GM12878 (cell line): ENCODE measurements around the gene KDF1. TPM values are rescaled to one million over a fixed set of nuclear protein-coding genes. Genes with fewer than 3 reads are reported as not detected.

Experiments used
- ATAC-seq: fragments of 200-7000 bp; cut with Tn5 transposase; 3 replicates; pipeline ENCODE4 v1.9.1; 2020; ENCODE audit warnings: mild to moderate bottlenecking, moderate library complexity
- BruUV-seq: library from RNA; stranded (reverse); fragments of 400-500 nt; replicated peaks from 2 replicates; lab custom pipeline; 2021; lab: Mats Ljungman, UMichigan
- CTCF ChIA-PET: fragments of 300-600 bp; sonication (Branson Sonifier 250); formaldehyde crosslinking; extraction: SDS; loops from one replicate; lab custom pipeline; 2021; ENCODE audit warnings: inconsistent platforms; lab: Yijun Ruan, JAX
- POLR2A ChIA-PET: fragments of 350-600 bp; formaldehyde crosslinking; extraction: SDS; loops from one replicate; lab custom pipeline; 2021; ENCODE audit warnings: inconsistent platforms; lab: Charles Lee
- RAD21 ChIA-PET: fragments of 300-600 bp; sonication (Branson Sonifier 250); formaldehyde crosslinking; loops from one replicate; lab custom pipeline; 2023; ENCODE audit warnings: antibody characterized with exemption; ENCODE audit not compliant: unreplicated experiment; lab: Charles Lee
- SMC1A ChIA-PET: fragments of 300-600 bp; sonication (Branson Sonifier 250); formaldehyde crosslinking; loops from one replicate; lab custom pipeline; 2023; ENCODE audit not compliant: unreplicated experiment, uncharacterized antibody; lab: Charles Lee
- DNase-seq: peaks from one replicate; pipeline ENCODE4 v3.0.0-alpha.2; 2011; ENCODE audit warnings: low read depth, low spot score
- FAIRE-seq: peaks from 3 replicates; lab custom pipeline; 2011; peaks lifted over from hg19 to GRCh38; lab: Jason Lieb, UNC
- H2AFZ ChIP-seq: 2 replicates; pipeline ENCODE4 v1.6.0; 2011; ENCODE audit warnings: low read depth, low read length, control low read depth; ENCODE audit not compliant: control insufficient read depth
- H3K27ac ChIP-seq: 2 replicates; pipeline ENCODE4 v1.5.1; 2011; ENCODE audit warnings: control low read depth; ENCODE audit not compliant: control insufficient read depth, insufficient read depth
- H3K27me3 ChIP-seq, 2 experiments: replicated peaks in 1 of 2; 2 replicates each; pipeline versions ENCODE4 v1.6.0 to v1.6.1; 2011; ENCODE audit warnings: low read length in 1 of 2; ENCODE audit not compliant: control insufficient read depth in 2 of 2, insufficient read depth in 2 of 2
- H3K36me3 ChIP-seq, 2 experiments: 2 replicates each; pipeline ENCODE4 v1.5.1; 2011; ENCODE audit warnings: low read length in 1 of 2; ENCODE audit not compliant: control insufficient read depth in 2 of 2, insufficient read depth in 2 of 2
- H3K4me1 ChIP-seq: 2 replicates; pipeline ENCODE4 v1.6.1; 2011; ENCODE audit warnings: mild to moderate bottlenecking, low read length, moderate library complexity, mixed read lengths; ENCODE audit not compliant: control insufficient read depth, insufficient read depth
- H3K4me2 ChIP-seq: 2 replicates; pipeline ENCODE4 v1.6.0; 2011; ENCODE audit warnings: control low read depth; ENCODE audit not compliant: control insufficient read depth, insufficient read depth
- H3K4me3 ChIP-seq: fragments of 200-600 bp; sonication (generic); 2 replicates; pipeline ENCODE4 v1.5.1; 2016
- H3K79me2 ChIP-seq: 2 replicates; pipeline ENCODE4 v1.6.0; 2011; ENCODE audit warnings: low read length; ENCODE audit not compliant: control insufficient read depth, insufficient read depth
- H3K9ac ChIP-seq: 2 replicates; pipeline ENCODE4 v1.8.0; 2011; ENCODE audit warnings: low read length, control low read depth, mixed read lengths; ENCODE audit not compliant: control insufficient read depth, insufficient read depth
- H3K9me3 ChIP-seq: replicated peaks from 3 replicates; pipeline ENCODE4 v1.5.1; 2011; ENCODE audit warnings: mild to moderate bottlenecking, low read length; ENCODE audit not compliant: control insufficient read depth, insufficient read depth
- H4K20me1 ChIP-seq: 2 replicates; pipeline ENCODE4 v1.6.0; 2011; ENCODE audit not compliant: control insufficient read depth, insufficient read depth
- BCLAF1 ChIP-seq: fragments of 450-650 bp; IDR thresholded peaks from 2 replicates; pipeline ENCODE4 v1.6.1; 2017; ENCODE audit warnings: antibody characterized with exemption, mild to moderate bottlenecking, moderate library complexity
- CBX3 ChIP-seq: fragments of 200-600 bp; sonication (generic); IDR thresholded peaks from 2 replicates; pipeline ENCODE4 v1.6.1; 2016; ENCODE audit warnings: low read depth, borderline replicate concordance
- CHD4 ChIP-seq: fragments of 200-600 bp; sonication (generic); IDR thresholded peaks from 2 replicates; pipeline ENCODE4 v1.6.1; 2016; ENCODE audit warnings: mild to moderate bottlenecking
- HDAC6 ChIP-seq: fragments of 200-600 bp; sonication (generic); IDR thresholded peaks from one replicate; pipeline ENCODE4 v1.8.0; 2017; ENCODE audit warnings: antibody characterized with exemption; ENCODE audit not compliant: unreplicated experiment
- JUND ChIP-seq: IDR thresholded peaks from 2 replicates; pipeline ENCODE4 v1.6.1; 2012; ENCODE audit warnings: low read depth, mild to moderate bottlenecking, low read length, improper control_type of control experiment, moderate library complexity
- SP1 ChIP-seq: IDR thresholded peaks from one replicate; pipeline ENCODE4 v1.6.1; 2011; ENCODE audit warnings: low read depth, low read length
- SRF ChIP-seq, 2 experiments: IDR thresholded peaks; 2 replicates each; pipeline ENCODE4 v1.6.1; 2011; ENCODE audit warnings: low read depth in 2 of 2, low read length in 2 of 2, mild to moderate bottlenecking in 1 of 2, moderate library complexity in 1 of 2
- SUZ12 ChIP-seq: fragments of 200-600 bp; sonication (generic); IDR thresholded peaks from one replicate; pipeline ENCODE4 v1.6.1; 2018; ENCODE audit warnings: antibody characterized with exemption, mild to moderate bottlenecking; ENCODE audit not compliant: unreplicated experiment
- TAF1 ChIP-seq: IDR thresholded peaks from 2 replicates; pipeline ENCODE4 v1.6.1; 2011; ENCODE audit warnings: mild to moderate bottlenecking, low read depth, low read length, borderline replicate concordance
- ZNF592 ChIP-seq: fragments of 450-650 bp; IDR thresholded peaks from 2 replicates; pipeline ENCODE4 v1.6.1; 2017; ENCODE audit warnings: mild to moderate bottlenecking, moderate library complexity
- WGBS: methylation state at CpG from one replicate; pipeline ENCODE4 v1.1.6; 2016; ENCODE audit warnings: low lambda C conversion rate; ENCODE audit not compliant: insufficient replicate concordance, insufficient coverage; ENCODE audit errors: missing lambda C conversion rate; 5-methylcytosine and 5-hydroxymethylcytosine counted together
- in situ Hi-C: fragments of 300-500 bp; cut with MboI; formaldehyde crosslinking; loops from 9 replicates; pipeline ENCODE4 v1.14.3; 2018; ENCODE audit warnings: mixed read lengths
- intact Hi-C: fragments of 100-400 bp; cut with micrococcal nuclease; formaldehyde crosslinking; loops from one replicate; pipeline ENCODE4 v1.14.2; 2022; ENCODE audit not compliant: unreplicated experiment
- polyA plus RNA-seq, 11 experiments: library from polyadenylated mRNA; depleted of rRNA in 4 of 11; unstranded in 6 of 11; stranded (reverse) in 5 of 11; fragments of >200 nt; fragmentation: Nextera tagmentation in 4 of 11; fragmentation: Illumina TruSeq in 1 of 11; extraction: Ambion mirVana in 4 of 11; extraction: Trizol in 1 of 11; gene quantifications; 1 replicate in 1 of 11; 2 replicates in 10 of 11; pipeline versions ENCODE4 v1.2.1 to v1.2.3, GENCODE V29; 2011 to 2016; ENCODE audit warnings: inconsistent platforms in 2 of 11, missing spikeins in 2 of 11, low read depth in 1 of 11
- total RNA-seq, 4 experiments: library from RNA; depleted of rRNA in 3 of 4; stranded (reverse); fragments of >200 nt in 3 of 4; fragmentation: Illumina TruSeq in 1 of 4; extraction: Trizol in 1 of 4; gene quantifications; 2 replicates each; pipeline versions ENCODE4 v1.2.1 to v1.2.3, GENCODE V29; 2013 to 2021

KDF1 gene
- total and polyA plus RNA-seq, 10 of the 15 experiments (the other 5 are each of a cell fraction or from before 2014, with no cell fraction given): 0.03 to 0.13 (median 0.04) TPM; not detected in 7

DNA sequence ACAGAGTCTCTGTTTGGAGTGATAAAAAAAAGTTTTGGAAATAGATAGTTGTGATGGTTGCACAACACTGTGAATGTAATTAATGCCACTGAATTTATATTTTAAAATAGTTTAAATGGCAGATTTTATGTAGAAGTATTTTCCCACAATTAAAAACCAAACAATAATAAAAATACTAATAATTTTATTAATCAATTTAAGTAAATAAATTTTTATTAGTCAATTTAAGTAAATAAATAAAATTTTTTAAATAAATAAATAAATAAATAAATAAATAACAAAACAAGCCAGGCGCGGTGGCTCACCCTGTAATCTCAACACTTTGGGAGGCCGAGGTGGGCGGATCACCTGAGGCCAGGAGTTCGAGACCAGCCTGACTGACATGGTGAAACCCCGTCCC lies 4.9 kb upstream of the KDF1 start (continued):
- no peak for TF ChIP-seq BCLAF1

GRCh38 chr1:26961826-26962225 lies 1.6 kb upstream of the KDF1 start:
- RAD21 ChIA-PET: no interaction called here
- DNase-seq (no peak), ATAC-seq (no peak), FAIRE-seq (no peak)
- CTCF ChIA-PET: no interaction called here
- H3K36me3 ChIP-seq: no peaks in the 10 kb centered on the region
- no peak overlapping the region for H3K9ac ChIP-seq
- intact Hi-C loops: no loop called here
- no peak overlapping the region for H2AFZ ChIP-seq
- no peak for TF ChIP-seq CBX3
- no peak for TF ChIP-seq SUZ12
- no peak for TF ChIP-seq ZNF592
- no peak for TF ChIP-seq JUND
- no peak for TF ChIP-seq SRF (IDR thresholded peaks at IDR 0.05; ENCODE audit: low read depth in 2 of 2, low read length in 2 of 2)
- TF ChIP-seq TAF1: no peak
- no peak for TF ChIP-seq CHD4
- TF ChIP-seq HDAC6: no peak
- no peak for TF ChIP-seq SP1
- in situ Hi-C loops: no loop called here
- peaks cover 6 to 7% of the 10 kb centered on the region in 2 experiments for H3K27me3 ChIP-seq
- no peak overlapping the region for H3K27ac ChIP-seq
- H3K4me3 ChIP-seq: no peak overlapping the region
- H3K9me3 ChIP-seq: no peaks in the 10 kb centered on the region
- H3K4me1 ChIP-seq: no peaks in the 10 kb centered on the region
- H4K20me1 ChIP-seq: no peaks in the 10 kb centered on the region
- no peak overlapping the region for H3K4me2 ChIP-seq
- SMC1A ChIA-PET: no interaction called here
- 6% methylated on average over 3 of the region's 3 CpGs for WGBS
- no TSS peak for BruUV-seq
- POLR2A ChIA-PET: interaction anchor here (0.5 kb wide), 1 partner anchor 360 kb away, joined by 8 read pairs; no protein-coding TSS in a partner anchor
- no peaks in the 10 kb centered on the region for H3K79me2 ChIP-seq
